Fibroblast of skin of left quadriceps (primary cell): ENCODE data around the gene CCDC142.

Experiments
- DNase-seq, 2 experiments: peaks; one replicate each; pipeline ENCODE4 v3.0.0-alpha.2; 2013; ENCODE audit warnings: low read depth in 2 of 2

Gene CCDC142

DNA sequence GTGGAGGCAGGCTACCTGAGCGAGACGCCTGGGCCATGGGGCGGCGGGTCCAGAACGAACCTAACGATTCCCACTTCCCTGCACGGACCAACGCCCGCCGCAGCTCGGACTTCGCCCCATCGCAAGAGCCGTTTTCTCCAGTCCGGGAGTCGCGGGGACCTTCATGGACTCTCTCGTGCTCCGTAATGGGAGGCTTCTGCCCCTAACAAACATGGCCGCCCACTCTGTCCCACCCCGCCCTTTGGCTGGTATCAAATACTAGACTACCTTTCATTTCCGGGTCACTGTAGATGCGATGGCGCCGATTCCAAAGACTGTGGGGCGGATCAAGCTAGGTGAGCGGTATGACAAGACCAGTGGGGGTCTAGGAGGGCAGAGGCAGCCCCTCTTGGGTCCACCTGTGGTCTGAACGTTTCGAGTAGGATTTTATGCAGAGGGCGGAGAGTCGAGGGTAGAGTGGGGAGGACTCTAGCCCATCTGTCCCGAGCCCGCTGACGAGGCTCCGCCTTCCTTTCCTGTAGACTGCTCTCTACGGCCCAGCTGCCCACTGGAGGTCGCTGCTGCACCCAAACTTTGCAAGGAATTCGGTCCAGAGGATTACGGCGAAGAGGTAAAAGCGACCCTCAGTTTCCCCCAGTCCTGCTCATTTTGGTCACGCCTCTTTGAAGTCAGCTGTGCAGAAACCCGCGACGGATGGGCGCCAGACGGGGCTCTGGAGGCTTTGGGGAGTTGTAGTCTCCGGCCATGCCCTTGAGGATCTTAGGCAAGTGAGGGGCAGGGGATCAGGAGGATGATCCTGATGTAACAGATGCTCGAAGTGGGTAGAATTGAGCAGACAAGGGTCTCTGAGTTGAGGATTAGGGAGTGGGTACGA is at the start of gene CCDC142, which contains the start of gene TTC31:
CCDC142 (minus strand) TSS at position 198 of the 874 bp plus-strand sequence; CDS start at position 37, 161 bp downstream.
TTC31 (plus strand) TSS at position 281 of the 874 bp plus-strand sequence; CDS start at position 296, 15 bp downstream.
- peak; percentile 88 to 90 for DNase-seq

DNA sequence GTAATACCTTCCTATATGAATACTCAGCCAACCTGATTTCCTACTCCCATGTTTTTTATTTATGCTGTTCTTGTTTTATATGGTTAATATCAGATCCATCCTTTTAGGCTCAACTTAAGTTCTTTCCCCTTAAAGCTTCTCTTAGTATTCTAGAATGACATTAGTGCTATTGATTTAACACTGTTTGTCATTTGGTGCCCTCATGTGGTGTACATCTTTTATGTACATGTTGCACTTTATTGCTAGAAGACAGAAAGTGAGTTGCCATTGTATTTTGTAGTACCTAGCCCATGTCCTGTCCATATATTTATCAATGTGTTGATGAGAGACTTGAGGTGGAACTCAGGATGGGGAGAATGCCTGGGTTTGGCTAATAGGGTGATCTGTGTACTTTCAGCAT is 49.4 kb upstream of the CCDC142 start:
- DNase-seq = peak in 1 of 2 experiments; percentile 30

GRCh38 chr2:74531666-74532065 is 48.9 kb upstream of the CCDC142 start:
- DNase-seq = no peak

- DNase-seq = no peak
Observed at GRCh38 chr2:74530239-74531187, 47.7 kb upstream of the CCDC142 start.

GRCh38 chr2:74529357-74530238 is 46.8 kb upstream of the CCDC142 start, which contains the start of the genes AUP1 and HTRA2:
Gene AUP1 (minus strand): TSS chr2:74529706. CDS start chr2:74529629, 77 bp downstream.
Gene HTRA2 (plus strand): TSS chr2:74529933. CDS start chr2:74530007, 74 bp downstream.
- DNase-seq = peak; percentile 98 to 99

DNA sequence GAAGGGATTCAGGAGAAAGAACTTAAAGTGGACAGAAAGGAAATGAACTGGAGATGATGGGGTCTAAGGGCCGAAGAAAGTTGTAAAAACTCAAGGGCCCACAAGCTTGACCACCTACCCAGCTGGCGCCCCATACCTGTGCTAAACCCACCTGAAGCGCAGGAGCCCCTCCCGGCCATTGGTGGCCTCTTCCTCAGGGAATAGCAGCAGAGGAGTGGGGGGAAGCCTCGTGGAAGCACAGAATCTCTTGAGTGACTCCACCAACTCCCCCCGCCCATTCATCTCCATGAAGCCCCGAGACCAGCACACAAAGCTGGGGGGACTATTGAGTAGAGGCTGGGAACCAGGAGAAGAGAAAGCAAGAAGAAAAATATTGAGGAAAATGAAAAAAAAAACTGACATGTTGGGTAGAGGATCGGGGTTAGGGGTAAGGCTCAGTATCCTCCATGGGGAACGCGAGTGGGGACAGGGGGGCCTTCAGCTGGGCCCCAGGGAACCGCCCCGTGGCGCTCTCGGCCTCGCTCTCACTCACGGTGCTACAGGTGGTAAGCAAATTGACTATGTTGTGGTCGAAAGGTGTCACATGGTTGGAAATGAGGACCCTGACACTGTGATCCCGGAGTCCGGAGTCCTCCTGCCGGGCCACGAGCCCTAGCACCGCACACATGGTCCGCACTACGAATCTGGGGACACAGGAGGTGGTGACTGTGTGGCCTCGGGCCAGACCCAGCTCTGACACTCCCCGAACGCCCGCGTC is 46.0 kb upstream of the CCDC142 start:
- no peak for DNase-seq

GRCh38 chr2:74527741-74528140 is 44.9 kb upstream of the CCDC142 start:
- DNase-seq = no peak

DNA sequence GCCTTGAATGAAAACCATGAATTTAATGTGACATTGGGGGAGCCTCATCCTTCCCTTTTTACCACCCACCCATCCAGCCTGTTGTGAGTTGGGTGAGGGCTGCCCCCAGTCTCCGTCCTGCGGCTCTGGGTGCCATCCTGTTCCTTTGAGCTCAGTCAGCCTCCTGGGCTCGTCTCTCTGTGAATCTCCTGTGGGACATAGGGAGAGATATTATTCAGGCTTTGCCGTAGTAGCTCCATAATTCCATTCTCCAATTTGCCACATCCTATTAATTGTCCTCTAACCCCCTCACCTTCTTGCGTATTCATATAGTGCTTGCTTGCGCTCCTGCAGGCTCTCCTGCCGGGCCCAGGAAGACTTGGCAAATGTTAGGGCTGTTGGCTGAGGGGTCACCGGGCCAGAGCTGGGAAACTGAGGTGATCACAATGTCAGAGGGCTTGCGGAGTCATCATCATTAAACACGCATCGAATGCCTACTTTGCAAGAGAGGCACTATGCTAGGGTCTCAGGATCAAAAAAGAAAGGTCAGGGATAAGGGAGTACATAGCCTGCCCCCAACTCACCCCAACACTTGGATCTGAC is 43.9 kb upstream of the CCDC142 start:
- DNase-seq = no peak

DNA sequence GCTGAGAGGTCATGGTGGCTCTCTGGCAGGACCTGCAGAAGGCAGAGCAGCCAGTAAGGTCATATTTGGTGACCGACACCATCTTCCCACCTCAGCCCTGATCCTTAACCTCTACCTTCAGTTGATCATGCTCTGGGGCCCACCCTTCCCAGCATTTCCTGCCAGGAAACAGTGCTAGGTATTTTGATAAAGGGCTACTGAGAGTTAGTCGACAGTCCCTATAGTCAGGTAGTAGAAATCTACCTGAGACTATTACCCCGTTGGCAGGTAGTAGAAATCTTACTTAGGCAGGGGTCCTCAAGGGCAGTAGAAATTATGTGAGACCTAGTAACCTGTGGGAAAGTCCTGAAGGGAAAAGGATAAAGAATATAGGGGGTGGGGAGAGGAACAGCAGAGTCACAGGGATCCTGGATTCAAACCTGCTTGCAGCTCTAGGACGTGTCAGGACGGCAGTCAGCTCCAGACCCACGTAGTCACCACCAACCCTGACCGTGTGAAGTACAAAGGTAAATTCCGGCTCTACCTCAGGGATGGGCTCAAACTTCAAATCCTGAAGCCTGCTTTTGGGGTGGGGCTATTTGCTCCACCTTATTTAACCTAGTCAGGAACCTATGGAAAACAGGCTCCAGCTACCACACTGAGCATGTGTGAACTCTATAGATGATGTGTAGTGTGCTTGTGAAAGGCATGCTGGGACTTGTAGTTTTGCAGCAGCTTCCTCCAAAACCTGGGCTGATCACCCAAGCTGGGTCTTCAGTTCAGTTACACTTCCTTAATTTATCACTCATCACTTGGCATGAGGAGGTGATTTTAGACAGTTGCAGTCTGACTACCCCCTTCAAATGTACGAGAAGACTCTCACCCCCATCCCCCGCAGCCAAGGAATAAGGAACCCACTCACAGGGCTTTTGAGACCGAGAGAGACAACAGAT is 43.2 kb upstream of the CCDC142 start, which contains the start of gene DQX1:
DQX1 (minus strand) TSS at position 515 of the 932 bp plus-strand sequence; CDS start at position 13, 502 bp downstream.
- DNase-seq = no peak

- no peak for DNase-seq
Observed at GRCh38 chr2:74524955-74525716, 42.3 kb upstream of the CCDC142 start.

DNA sequence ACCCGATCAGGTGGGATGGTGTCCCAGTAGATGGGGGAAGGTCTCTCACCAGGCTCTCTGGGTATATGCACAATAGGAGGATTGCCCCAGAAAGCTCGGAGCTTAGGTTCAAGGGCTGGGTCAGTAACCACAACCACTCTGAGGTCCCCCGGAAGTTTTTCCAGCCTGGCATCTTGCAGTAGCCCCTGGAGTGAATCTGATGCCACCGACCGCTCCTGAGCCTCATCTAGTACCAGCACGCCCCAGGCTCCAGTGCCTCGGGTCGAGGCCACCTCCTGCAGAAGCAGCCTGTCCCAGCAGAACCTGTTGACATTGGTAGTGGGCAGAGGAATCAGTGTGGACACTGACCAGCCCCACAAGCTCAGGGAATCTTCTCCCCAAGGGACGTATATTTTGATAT is 41.2 kb upstream of the CCDC142 start:
- no peak for DNase-seq

DNA sequence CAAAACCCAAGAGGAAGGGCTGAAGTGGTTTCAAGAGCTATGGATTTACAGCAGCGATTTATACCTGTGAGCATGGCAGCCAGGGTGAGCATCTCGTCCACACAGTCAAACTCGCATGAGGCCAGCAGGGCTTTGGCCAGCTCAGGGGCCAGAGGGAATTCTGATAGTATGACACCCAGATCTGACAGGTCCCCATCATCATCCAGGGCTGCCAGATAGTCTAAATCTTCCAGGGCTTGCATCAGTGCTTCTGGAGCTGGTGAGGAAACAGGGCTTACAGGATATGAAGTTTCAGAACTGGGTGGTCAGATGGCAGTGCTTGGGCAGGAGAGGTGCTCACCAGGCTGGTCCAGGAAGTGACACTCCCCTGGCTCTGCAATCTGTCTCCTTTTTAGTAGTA is 39.7 kb upstream of the CCDC142 start:
- no peak for DNase-seq

- no peak for DNase-seq
Observed at GRCh38 chr2:74516650-74517049, 33.9 kb upstream of the CCDC142 start.

- peak in 1 of 2 experiments; percentile 19 for DNase-seq
Observed at GRCh38 chr2:74515981-74516633, 33.3 kb upstream of the CCDC142 start.

DNA sequence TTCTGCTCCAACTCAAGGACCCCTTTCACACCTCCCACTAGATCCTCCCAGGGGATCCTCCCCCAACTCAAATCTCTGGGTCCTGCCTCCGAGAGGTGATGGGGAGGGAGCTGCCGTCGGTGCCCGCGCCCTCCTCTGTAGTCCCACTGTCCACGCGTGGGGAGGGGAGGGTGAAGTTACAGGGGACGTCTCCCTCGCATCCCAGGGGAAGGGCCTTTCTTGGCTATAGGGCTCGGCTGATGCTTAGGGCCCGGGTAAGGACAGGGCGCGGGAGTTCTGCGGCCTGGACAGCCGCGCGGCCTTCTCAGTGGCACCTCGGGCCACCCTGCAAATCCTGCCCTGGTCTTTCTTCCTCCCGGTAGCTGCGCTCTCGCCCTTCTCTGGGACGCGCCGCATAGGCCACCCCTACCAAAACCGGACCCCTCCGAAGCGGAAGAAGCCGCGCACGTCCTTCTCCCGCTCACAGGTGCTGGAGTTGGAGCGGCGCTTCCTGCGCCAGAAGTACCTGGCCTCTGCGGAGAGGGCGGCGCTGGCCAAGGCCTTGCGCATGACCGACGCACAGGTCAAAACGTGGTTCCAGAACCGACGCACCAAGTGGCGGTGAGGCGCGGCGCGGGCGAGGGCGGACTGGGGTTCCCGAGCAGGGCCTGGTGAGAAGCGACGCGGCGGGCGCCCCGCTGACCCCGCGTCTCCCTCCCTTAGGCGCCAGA is 32.6 kb upstream of the CCDC142 start:
- DNase-seq = no peak

DNA sequence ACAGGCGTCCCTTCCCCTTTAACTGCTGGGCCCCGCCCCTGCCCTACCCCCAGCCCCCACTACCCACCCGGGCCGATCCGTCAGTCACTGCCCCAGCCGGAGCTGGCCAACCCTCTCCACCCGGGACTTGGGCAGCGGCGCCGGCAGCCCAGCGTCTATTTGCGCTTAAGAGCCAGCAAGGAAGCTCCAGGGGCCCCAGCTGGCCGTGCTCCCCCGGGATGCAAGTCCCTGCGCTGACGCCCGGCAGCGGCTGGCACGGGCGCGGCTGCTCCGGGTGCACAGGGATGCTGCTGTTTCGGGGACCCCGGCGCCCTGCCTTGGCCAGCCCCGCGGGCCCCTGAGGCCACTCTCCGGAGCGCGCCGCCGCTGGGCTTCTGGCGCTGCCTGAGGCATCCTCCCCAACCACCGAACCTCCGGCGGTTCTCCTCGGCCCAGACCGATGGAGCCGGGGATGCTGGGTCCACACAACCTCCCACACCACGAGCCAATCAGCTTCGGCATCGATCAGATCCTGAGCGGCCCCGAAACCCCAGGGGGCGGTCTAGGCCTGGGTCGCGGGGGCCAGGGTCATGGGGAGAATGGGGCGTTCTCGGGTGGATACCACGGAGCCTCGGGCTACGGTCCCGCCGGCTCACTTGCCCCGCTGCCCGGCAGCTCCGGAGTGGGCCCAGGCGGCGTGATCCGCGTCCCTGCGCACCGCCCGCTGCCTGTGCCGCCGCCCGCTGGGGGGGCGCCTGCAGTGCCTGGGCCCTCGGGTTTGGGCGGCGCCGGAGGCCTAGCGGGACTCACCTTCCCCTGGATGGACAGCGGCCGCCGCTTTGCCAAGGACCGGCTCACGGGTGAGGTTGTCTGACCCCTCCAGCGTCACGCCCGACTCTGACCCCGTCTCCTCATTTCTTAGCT is 31.8 kb upstream of the CCDC142 start, which contains the start of gene TLX2:
TLX2 (plus strand) TSS at position 83 of the 903 bp plus-strand sequence; CDS start at position 440, 357 bp downstream.
- no peak for DNase-seq
